SH-SY5Y (cell line): ENCODE data around the gene ATP6AP2.

ENCODE experiments used
- GATA2 ChIP-seq: IDR thresholded peaks from 2 replicates; pipeline ENCODE4 v1.6.1; 2011; ENCODE audit warnings: mild to moderate bottlenecking, low read depth, low read length
- GATA3 ChIP-seq: IDR thresholded peaks from 2 replicates; pipeline ENCODE4 v1.6.1; 2011; ENCODE audit warnings: low read depth, mild to moderate bottlenecking, low read length, moderate library complexity

DNA sequence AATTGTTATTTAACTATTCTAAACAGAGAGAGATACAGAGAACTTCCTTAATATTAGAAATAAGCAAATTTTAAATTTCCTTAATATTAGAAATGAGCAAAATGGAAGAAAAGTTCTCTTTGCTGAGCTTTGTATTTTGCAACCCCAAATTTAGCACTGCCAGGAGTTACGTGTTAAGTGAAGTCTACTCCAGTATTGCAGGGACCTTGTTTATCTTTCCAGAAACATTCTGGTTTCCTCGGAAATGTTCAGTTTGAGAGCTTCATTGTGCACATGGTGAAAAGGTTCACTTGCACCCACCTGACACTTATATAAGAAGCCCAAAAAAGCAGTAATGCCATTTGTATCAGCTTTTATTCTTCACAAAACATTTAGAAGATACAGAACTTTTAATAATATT, 72.8 kb downstream of the ATP6AP2 start:
- no peak for TF ChIP-seq GATA2
- no peak for TF ChIP-seq GATA3
